Fibroblast of lung (primary cell): ENCODE measurements around the gene OSBP.

Experiments
- EZH2 ChIP-seq: IDR thresholded peaks from 2 replicates; pipeline ENCODE4 v1.5.1; 2012; ENCODE audit warnings: low read length, control low read depth, mild to moderate bottlenecking; ENCODE audit errors: missing control alignments
- TF ChIP-seq, protein P1 (sequence below), 2 donors: IDR thresholded peaks in 1 of 2; conservative IDR thresholded peaks in 1 of 2; 1 replicate in 1 of 2; 2 replicates in 1 of 2; pipeline ENCODE4 v1.5.1; 2011 to 2012; ENCODE audit warnings: low read length in 2 of 2, control low read depth in 1 of 2, inconsistent platforms in 1 of 2, low read depth in 1 of 2, mild to moderate bottlenecking in 1 of 2

DNA sequence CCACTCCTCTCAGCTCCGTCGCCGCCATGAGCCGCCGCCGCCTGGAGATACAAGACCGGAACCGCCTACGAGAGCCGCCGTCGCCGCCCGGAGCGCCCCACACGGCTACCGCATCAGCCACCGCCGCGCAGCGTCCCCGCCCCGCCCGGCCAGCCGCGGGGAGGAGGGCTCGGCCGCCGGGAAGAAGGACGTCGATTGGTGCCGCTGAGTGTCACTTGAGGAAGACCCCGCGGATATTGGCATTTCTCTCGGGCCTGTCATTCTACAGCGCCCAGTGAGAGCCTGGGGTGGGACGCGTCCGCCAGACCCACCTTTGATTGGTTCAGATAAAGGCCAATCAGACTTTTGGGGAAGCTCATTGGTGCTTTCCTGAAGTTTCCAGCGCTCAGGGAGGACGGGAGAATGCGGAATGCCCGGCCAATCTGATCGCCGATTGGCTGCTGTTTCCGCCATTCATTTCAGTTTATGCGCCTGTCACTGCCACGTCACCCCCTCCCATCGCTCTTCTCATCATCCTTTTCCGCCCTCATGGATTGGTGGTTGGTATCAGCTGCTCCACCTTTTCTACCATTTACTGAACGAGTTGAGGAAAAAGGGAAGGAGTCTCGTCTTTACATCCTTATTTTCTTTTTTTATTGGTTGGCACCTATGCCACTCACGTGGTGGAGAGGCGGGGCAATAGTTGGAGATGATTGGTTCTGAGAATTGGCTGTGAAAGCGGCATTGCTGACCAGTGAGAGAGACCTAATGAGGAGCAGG, at the start of gene OSBP:
- TF ChIP-seq, protein P1, sequence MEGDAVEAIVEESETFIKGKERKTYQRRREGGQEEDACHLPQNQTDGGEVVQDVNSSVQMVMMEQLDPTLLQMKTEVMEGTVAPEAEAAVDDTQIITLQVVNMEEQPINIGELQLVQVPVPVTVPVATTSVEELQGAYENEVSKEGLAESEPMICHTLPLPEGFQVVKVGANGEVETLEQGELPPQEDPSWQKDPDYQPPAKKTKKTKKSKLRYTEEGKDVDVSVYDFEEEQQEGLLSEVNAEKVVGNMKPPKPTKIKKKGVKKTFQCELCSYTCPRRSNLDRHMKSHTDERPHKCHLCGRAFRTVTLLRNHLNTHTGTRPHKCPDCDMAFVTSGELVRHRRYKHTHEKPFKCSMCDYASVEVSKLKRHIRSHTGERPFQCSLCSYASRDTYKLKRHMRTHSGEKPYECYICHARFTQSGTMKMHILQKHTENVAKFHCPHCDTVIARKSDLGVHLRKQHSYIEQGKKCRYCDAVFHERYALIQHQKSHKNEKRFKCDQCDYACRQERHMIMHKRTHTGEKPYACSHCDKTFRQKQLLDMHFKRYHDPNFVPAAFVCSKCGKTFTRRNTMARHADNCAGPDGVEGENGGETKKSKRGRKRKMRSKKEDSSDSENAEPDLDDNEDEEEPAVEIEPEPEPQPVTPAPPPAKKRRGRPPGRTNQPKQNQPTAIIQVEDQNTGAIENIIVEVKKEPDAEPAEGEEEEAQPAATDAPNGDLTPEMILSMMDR (conservative IDR thresholded peaks at IDR 0.05 in 1 of 2, IDR thresholded peaks at IDR 0.05 in 1 of 2; ENCODE audit: low read depth in 1 of 2, low read length in 2 of 2) = no peak
- no peak for TF ChIP-seq EZH2
